GM21528 (cell line): Measurements from ENCODE around the gene PARD6G.
"Not testable (repeated sequence)": the region's sequence is repeated elsewhere in the genome, so short reads cannot be mapped to it uniquely, and the experiment has no call there.

ENCODE experiments used
- ATAC-seq: cut with Tn5 transposase; IDR thresholded peaks from one replicate; pipeline ENCODE4 v1.9.1; 2021; ENCODE audit warnings: mild to moderate bottlenecking, moderate library complexity; ENCODE audit not compliant: unreplicated experiment, low FRiP score

PARD6G gene

GRCh38 chr18:80176334-80177073 lies 70.8 kb downstream of the PARD6G start:
- ATAC-seq = no peak

- no peak for ATAC-seq
Measured at GRCh38 chr18:80175451-80176204, 71.7 kb downstream of the PARD6G start.

- ATAC-seq = no peak
Measured at GRCh38 chr18:80173060-80173459, 74.3 kb downstream of the PARD6G start.

GRCh38 chr18:80172056-80172455 lies 75.3 kb downstream of the PARD6G start:
- ATAC-seq = no peak

- ATAC-seq = no peak
Measured at GRCh38 chr18:80171054-80171872, 76.1 kb downstream of the PARD6G start.

GRCh38 chr18:80170395-80171053 lies 76.8 kb downstream of the PARD6G start:
- ATAC-seq = no peak

- ATAC-seq = no peak
Measured at GRCh38 chr18:80169607-80170006, 77.7 kb downstream of the PARD6G start.

GRCh38 chr18:80168982-80169381 lies 78.3 kb downstream of the PARD6G start:
- ATAC-seq = no peak

- ATAC-seq = no peak
Measured at GRCh38 chr18:80168346-80168745, 79.0 kb downstream of the PARD6G start.

GRCh38 chr18:80167931-80168330 lies 79.4 kb downstream of the PARD6G start:
- no peak for ATAC-seq

GRCh38 chr18:80167331-80167730 lies 80.0 kb downstream of the PARD6G start:
- no peak for ATAC-seq

GRCh38 chr18:80166725-80167124 lies 80.6 kb downstream of the PARD6G start:
- no peak for ATAC-seq

GRCh38 chr18:80166240-80166639 lies 81.1 kb downstream of the PARD6G start:
- no peak for ATAC-seq

GRCh38 chr18:80164727-80165355 lies 82.5 kb downstream of the PARD6G start:
- ATAC-seq = not testable (repeated sequence)

- ATAC-seq = no peak
Measured at GRCh38 chr18:80163183-80163582, 84.1 kb downstream of the PARD6G start.

- ATAC-seq = no peak
Measured at GRCh38 chr18:80161781-80162417, 85.4 kb downstream of the PARD6G start.

GRCh38 chr18:80159713-80160636 lies 87.3 kb downstream of the PARD6G start:
- no peak for ATAC-seq

GRCh38 chr18:80158365-80158764 lies 88.9 kb downstream of the PARD6G start:
- no peak for ATAC-seq
